HG03457 (cell line): ENCODE measurements around the gene SLC35F4.
"Not testable (repeated sequence)": the region's sequence is repeated elsewhere in the genome, so short reads cannot be mapped to it uniquely, and the experiment has no call there.

ENCODE experiments used
- ATAC-seq: cut with Tn5 transposase; IDR thresholded peaks from one replicate; pipeline ENCODE4 v1.9.1; 2021; ENCODE audit warnings: moderate number of reproducible peaks; ENCODE audit not compliant: unreplicated experiment

Gene SLC35F4

DNA sequence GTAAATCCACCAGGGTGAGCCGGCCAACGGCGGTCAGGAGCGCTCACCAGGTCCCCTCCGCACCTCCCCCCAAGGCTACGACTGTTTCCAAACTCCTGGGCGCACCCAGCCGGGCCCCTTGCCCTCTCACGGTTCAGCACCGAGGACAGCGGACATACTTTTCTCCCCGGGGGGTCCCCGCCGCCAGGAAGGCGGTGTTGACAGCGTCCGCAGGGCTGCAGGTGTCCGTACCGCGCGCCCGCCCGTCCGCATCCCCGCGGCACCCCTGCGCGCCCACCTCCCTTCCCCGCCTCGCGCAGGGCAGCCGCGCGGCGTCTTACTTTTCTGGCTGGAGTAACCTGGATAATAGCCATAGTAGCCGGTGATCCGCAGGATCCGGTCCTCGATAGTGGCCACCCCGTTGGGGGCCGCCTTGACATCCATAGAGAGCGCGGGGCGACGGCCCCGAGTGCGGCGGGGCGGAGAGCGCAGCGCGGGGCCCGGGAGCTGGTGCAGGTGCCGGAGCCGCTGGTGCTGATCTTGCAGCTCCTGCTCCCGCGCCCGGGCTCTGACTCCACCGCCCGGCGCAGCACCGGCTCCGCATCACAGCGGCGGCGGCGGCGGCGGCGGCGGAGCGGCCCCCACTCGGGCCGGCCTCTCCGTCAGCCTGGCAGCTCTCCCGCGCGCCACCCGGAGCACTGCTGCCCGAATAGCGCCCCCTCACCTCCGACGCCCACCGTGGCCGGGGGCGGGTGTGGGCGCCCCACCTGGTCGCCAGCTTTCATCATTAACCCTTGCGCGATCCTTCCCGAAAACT is at the start of gene SLC35F4:
Gene SLC35F4, minus strand, starts transcription at position 690 of the 796 bp plus-strand sequence.
- no peak for ATAC-seq

DNA sequence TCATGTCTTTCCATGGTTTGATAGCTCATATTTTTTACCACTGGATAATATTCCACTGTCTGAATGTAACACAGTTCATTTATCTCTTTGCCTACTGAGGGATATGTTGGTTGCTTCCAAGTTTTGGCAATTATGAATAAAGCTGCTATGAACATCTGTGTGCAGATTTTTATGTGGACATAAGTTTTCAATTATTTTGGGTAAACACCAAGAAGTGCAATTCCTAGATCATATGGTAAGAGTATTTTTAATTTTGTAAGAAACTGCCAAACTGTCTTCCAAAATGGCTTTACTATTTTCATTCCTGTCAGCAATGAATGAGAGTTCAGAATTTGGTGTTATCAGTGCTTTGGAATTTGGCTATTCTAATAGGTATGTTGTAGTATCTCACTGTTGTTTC is 43.7 kb upstream of the SLC35F4 start:
- ATAC-seq, result no peak

DNA sequence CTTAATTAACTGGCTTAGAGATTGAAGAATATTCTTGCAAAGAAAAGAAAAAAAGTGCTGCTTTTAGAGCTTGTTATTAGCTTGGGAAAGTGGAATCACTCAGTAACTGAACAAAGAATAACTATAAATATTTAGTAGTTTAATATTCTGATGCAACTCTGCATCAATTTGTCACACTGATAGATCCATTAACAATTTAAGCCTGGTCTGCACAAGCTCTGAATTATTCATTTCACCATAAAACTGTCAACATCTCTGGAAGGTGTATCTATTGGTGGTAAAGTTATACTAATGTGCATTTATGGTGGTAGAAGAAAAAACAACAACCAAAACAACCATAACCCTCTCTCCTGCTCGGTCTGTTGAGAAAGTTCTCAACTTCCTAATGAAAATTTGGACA is 38.1 kb upstream of the SLC35F4 start:
- no peak for ATAC-seq

GRCh38 chr14:57898837-57899572 is 33.1 kb upstream of the SLC35F4 start:
- no peak for ATAC-seq

DNA sequence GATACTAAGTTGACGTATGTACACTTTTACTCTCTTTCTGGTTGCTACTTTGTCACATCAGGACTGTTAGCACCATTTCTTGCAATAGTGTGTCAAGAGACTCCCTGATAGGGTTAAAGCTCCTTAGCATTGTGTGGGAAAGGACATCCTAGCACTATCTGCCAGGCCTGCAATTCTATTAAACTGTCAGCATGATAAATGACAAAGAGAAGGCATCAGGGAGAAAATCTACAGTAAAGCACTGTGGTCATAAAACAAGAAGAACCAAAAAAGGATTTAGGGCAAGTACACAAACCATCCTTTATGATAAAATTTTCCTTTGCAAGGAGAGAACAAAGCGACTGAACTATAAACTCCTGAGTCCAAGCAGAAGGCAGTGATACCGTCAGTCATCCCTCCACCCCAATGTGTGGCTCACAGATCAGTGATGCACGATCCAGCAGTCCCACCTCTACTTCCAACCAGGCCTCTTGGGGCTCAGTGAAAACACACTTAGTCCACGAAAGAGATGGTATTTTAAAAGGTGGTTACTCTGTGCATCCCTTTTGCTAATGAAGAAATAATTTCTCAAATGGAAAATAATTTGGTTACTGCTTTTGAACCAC is 31.4 kb upstream of the SLC35F4 start:
- no peak for ATAC-seq

GRCh38 chr14:57889245-57889644 is 23.4 kb upstream of the SLC35F4 start:
- no peak for ATAC-seq

DNA sequence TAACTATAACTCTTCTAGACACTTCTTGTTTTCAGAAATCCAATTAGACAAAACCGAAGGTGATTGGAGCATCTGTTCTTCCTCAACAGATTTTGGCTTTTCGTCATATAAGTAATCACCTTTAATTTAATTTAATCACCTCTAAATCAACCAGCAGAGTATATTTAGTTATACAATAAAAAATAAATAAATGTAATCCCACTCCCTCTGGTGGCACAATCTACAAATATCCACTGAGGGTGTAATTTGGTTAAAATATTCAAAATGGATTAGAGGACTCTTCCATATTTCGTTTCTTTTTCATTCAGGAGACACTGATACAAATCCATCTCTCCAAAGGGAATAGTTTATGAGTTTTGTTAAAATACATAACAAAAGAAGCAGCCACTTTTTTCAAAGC is 18.3 kb upstream of the SLC35F4 start:
- no peak for ATAC-seq

DNA sequence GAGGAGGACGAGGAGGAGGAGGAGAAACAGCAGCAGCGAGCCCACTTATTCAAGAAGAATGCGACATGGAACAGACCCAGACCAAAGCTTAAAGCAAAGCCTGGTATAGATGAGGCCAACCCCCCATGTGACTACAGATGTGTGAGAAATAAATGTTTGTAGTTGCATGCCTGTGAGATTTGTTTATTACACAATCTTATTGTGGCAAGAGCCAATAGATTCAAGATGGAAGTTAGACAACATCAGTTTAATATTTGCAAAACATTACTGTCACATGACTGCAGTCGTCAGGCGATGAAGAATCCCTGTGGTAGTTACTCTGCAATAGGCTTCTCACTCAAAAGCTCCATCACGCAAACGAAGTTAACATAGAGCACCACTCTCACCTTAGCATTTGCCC is 17.2 kb upstream of the SLC35F4 start:
- ATAC-seq, result no peak

GRCh38 chr14:57879516-57879915 is 13.6 kb upstream of the SLC35F4 start:
- no peak for ATAC-seq

DNA sequence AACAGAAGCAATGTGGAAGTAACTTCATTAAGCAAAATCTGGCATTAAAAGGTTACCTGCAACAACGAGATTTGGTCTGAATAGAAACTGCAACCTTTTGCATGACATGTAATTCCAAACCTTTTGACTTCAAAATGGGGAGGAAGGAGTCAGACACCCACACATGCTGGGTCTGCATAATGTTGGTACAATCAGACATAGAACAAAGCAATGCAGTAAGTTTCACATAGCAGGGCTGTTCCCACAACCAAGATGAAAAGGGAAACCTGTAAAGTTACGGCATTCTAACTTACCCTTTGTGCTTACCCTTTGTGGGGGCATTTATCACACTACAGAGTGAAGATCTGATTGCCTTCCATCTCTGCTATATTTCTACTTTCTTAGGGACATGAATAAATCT is 10.1 kb upstream of the SLC35F4 start:
- no peak for ATAC-seq

- no peak for ATAC-seq
Observed at GRCh38 chr14:57875296-57875695, 9.4 kb upstream of the SLC35F4 start.

DNA sequence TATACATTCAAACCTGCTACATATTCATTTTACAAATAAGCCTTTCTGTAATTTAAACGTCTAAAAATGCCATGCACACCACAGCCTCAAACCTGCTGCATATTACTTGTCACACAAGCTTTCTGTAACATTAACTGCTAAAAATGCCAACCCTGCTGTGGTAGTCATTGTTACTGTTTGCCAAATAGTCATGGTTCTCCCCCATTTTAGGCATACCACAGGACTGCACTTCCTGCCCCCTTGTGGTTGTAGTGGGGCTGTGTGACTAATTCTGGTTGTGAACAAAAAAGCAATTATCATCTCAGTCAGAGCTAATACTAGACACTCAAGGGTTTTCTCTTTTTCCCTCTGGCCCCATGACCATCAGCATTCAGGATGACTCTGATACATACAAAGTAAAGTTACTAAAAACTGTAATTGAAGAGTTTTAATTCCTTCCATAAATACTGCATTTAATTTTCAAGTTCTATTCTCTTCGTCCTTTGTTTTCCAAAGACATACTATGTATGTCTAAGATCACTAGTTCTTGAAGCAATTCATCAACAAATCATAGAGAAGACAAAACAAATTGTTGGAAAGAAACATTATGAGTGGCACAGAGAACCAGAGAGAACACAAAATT is 5.7 kb upstream of the SLC35F4 start:
- peak; percentile 54 for ATAC-seq

- ATAC-seq, result no peak
Observed at GRCh38 chr14:57870686-57871457, 5.0 kb upstream of the SLC35F4 start.

- no peak for ATAC-seq
Observed at GRCh38 chr14:57869617-57870016, 3.7 kb upstream of the SLC35F4 start.

DNA sequence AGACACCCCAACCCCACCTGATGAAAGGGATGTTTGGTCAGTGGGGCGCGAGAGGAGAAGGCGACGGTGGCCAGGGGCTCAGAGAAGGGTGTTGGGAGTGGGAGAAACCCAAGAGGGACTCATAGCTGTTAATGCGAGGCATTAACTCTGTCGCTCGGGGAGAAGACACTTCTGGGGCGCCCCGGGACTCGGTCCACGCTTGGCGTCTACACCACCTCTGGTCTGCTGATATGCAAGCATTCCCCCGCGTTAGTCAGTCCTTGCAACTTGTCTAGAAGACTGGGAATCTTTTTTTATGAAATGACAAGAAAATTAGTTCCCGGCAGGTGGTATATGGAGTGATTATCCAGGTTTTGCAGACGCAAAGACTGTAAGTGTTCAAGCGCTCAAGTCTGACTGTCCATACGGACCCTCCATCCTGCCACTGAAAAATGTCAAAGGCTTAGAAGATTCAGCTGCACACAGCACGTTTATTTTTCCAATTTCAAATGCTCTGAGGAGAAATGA is 360 bp upstream of the SLC35F4 start:
- ATAC-seq, result no peak

DNA sequence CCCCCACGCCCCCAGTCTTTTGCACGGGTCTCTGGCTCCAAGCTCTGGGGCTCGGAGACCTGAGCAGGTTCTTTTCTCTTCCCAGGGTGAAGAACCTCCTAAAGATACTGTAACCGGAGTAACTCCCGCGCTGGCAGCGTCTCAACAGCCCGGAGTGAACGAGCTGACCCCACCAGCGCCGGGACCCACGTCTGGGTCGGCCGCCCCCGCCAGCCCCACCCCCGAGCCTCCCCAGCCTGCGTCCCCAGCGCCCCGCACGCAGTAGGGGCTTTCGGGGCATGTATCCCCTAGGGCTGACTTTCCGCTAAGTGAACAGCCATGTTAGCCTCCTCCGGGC is 858 bp downstream of the SLC35F4 start:
- no peak for ATAC-seq

- ATAC-seq, result no peak
Observed at GRCh38 chr14:57864659-57865058, 1.2 kb downstream of the SLC35F4 start.

DNA sequence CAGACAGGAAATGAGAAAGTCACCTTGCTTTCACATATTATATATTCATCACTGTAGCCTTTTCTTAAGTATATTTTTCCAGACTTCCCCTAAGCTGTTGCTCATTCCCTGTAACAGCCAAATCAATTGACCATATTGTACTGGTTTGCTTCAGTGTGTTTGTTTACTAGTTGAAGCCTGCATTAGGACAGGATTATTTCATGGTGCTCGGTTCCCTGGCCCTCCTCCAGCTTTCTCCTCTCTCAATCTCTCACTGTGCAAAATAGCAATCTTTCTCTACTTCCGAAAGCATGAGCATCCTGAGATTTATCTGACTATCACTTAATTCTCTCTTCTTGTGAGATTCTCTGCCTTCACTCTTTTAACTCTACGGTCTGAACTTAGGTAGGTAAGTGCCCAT is 2.4 kb downstream of the SLC35F4 start:
- no peak for ATAC-seq

GRCh38 chr14:57855666-57856065 is 10.2 kb downstream of the SLC35F4 start:
- not testable (repeated sequence) for ATAC-seq

GRCh38 chr14:57854571-57854970 is 11.3 kb downstream of the SLC35F4 start:
- no peak for ATAC-seq

GRCh38 chr14:57851354-57851753 is 14.5 kb downstream of the SLC35F4 start:
- ATAC-seq, result no peak
